ENCODE results near the gene PHACTR3.

Gene PHACTR3

GRCh38 chr20:59567585-59568508, 36.5 kb upstream of the PHACTR3 start:
- no peak overlapping the region for H3K4me3 ChIP-seq (ENCODE audit: low read length)
- TF ChIP-seq ZNF274 (IDR thresholded peaks at IDR 0.05; ENCODE audit: low read depth, low read length): no peak

GRCh38 chr20:59568509-59569024, 35.8 kb upstream of the PHACTR3 start:
- no peak overlapping the region for H3K4me3 ChIP-seq (ENCODE audit: low read length)
- TF ChIP-seq ZNF274 (IDR thresholded peaks at IDR 0.05; ENCODE audit: low read depth, low read length): no peak

- no peak for TF ChIP-seq ZNF274 (IDR thresholded peaks at IDR 0.05; ENCODE audit: low read depth, low read length)
- no peak overlapping the region for H3K4me3 ChIP-seq (ENCODE audit: low read length)
Measured at GRCh38 chr20:59569305-59569704, 35.0 kb upstream of the PHACTR3 start.

- no peak for TF ChIP-seq ZNF274 (IDR thresholded peaks at IDR 0.05; ENCODE audit: low read depth, low read length)
- no peak overlapping the region for H3K4me3 ChIP-seq (ENCODE audit: low read length)
Measured at GRCh38 chr20:59571151-59571550, 33.2 kb upstream of the PHACTR3 start.

- TF ChIP-seq ZNF274 (IDR thresholded peaks at IDR 0.05; ENCODE audit: low read depth, low read length): no peak
- no peak overlapping the region; the same call in 1 of the 2 replicates for H3K4me3 ChIP-seq (ENCODE audit: low read length)
Measured at GRCh38 chr20:59571551-59572314, 32.6 kb upstream of the PHACTR3 start.

GRCh38 chr20:59572515-59572914, 31.8 kb upstream of the PHACTR3 start:
- H3K4me3 ChIP-seq (ENCODE audit: low read length): no peak overlapping the region
- TF ChIP-seq ZNF274 (IDR thresholded peaks at IDR 0.05; ENCODE audit: low read depth, low read length): no peak

GRCh38 chr20:59573837-59574236, 30.5 kb upstream of the PHACTR3 start:
- H3K4me3 ChIP-seq (ENCODE audit: low read length): no peak overlapping the region
- TF ChIP-seq ZNF274 (IDR thresholded peaks at IDR 0.05; ENCODE audit: low read depth, low read length): no peak

GRCh38 chr20:59574308-59574707, 30.0 kb upstream of the PHACTR3 start:
- no peak for TF ChIP-seq ZNF274 (IDR thresholded peaks at IDR 0.05; ENCODE audit: low read depth, low read length)
- H3K4me3 ChIP-seq (ENCODE audit: low read length): no peak overlapping the region

- H3K4me3 ChIP-seq (ENCODE audit: low read length): no peak overlapping the region
- no peak for TF ChIP-seq ZNF274 (IDR thresholded peaks at IDR 0.05; ENCODE audit: low read depth, low read length)
Measured at GRCh38 chr20:59575216-59575615, 29.1 kb upstream of the PHACTR3 start.

- TF ChIP-seq ZNF274 (IDR thresholded peaks at IDR 0.05; ENCODE audit: low read depth, low read length): no peak
Measured at GRCh38 chr20:59575653-59576052, 28.7 kb upstream of the PHACTR3 start.

GRCh38 chr20:59576216-59576953, 28.0 kb upstream of the PHACTR3 start:
- TF ChIP-seq ZNF274 (IDR thresholded peaks at IDR 0.05; ENCODE audit: low read depth, low read length): no peak
- H3K4me3 ChIP-seq (ENCODE audit: low read length): no peak overlapping the region

More at GRCh38 chr20:59575653-59576052, 28.7 kb upstream of the PHACTR3 start:
- no peak overlapping the region for H3K4me3 ChIP-seq (ENCODE audit: low read length)

- H3K4me3 ChIP-seq (ENCODE audit: low read length): no peak overlapping the region
- TF ChIP-seq ZNF274 (IDR thresholded peaks at IDR 0.05; ENCODE audit: low read depth, low read length): no peak
Measured at GRCh38 chr20:59577037-59577808, 27.1 kb upstream of the PHACTR3 start.

GRCh38 chr20:59577809-59578435, 26.4 kb upstream of the PHACTR3 start:
- H3K4me3 ChIP-seq (ENCODE audit: low read length): no peak overlapping the region
- TF ChIP-seq ZNF274 (IDR thresholded peaks at IDR 0.05; ENCODE audit: low read depth, low read length): no peak

Data from GM08714 (cell line).